Measurements from ENCODE around the gene CHMP5. TPM values are rescaled to one million over a fixed set of nuclear protein-coding genes. Genes with fewer than 3 reads are reported as not detected.

CHMP5 gene
- total RNA-seq, 1 experiment from 2014 or later: 74.4 TPM

DNA sequence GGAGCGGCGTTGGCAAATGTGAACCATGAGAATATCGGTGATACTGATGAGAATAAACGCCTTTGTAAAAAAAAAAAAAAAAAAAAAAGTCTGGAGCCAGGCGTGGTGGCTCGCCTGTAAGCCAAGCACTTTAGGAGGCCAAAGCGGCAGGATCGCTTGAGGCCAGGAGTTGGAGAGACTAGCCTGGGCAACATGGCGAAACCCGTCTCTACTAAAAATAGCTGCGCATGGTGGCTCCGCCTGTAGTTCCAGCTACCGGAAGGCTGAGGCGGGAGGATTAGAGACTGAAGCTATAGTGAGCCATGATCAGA lies 25.0 kb downstream of the CHMP5 start:
- CTCF ChIA-PET: interaction anchor here (0.8 to 1.0 kb wide), 3 partner anchors 177 to 292 kb away, joined by 3 to 4 read pairs (median 3); no protein-coding TSS in a partner anchor
- POLR2A ChIA-PET (ENCODE audit: low non-redundant PET): interaction anchor here (0.6 kb wide), 1 partner anchor 20 kb away, joined by 3 read pairs; no protein-coding TSS in a partner anchor
- peak overlapping the region; percentile 79 for H3K4me3 ChIP-seq (ENCODE audit: low read depth, low read length, poor library complexity, severe bottlenecking)
- no peak for DNase-seq (ENCODE audit: low spot score)
- no peak for TF ChIP-seq EZH2 (IDR thresholded peaks at IDR 0.05; ENCODE audit: borderline replicate concordance, low read depth, low read length, poor library complexity, severe bottlenecking)
- TF ChIP-seq, protein P1, sequence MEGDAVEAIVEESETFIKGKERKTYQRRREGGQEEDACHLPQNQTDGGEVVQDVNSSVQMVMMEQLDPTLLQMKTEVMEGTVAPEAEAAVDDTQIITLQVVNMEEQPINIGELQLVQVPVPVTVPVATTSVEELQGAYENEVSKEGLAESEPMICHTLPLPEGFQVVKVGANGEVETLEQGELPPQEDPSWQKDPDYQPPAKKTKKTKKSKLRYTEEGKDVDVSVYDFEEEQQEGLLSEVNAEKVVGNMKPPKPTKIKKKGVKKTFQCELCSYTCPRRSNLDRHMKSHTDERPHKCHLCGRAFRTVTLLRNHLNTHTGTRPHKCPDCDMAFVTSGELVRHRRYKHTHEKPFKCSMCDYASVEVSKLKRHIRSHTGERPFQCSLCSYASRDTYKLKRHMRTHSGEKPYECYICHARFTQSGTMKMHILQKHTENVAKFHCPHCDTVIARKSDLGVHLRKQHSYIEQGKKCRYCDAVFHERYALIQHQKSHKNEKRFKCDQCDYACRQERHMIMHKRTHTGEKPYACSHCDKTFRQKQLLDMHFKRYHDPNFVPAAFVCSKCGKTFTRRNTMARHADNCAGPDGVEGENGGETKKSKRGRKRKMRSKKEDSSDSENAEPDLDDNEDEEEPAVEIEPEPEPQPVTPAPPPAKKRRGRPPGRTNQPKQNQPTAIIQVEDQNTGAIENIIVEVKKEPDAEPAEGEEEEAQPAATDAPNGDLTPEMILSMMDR (conservative IDR thresholded peaks at IDR 0.05; ENCODE audit: low read depth, low read length): no peak
- H3K27ac ChIP-seq (ENCODE audit: low read depth, low read length, poor library complexity, severe bottlenecking): peak overlapping the region; percentile 97
- TSS peak; percentile 99 for BruUV-seq (replicated peaks)
- peaks cover 4% of the 10 kb centered on the region for H3K4me1 ChIP-seq (ENCODE audit: insufficient read depth, low read length, poor library complexity, severe bottlenecking)
- no peaks in the 10 kb centered on the region for H3K9me3 ChIP-seq (ENCODE audit: low read depth, low read length, poor library complexity, severe bottlenecking)
- H3K36me3 ChIP-seq (ENCODE audit: insufficient read depth, low read length, poor library complexity, severe bottlenecking): peaks cover 4% of the 10 kb centered on the region
- no peaks in the 10 kb centered on the region for H3K27me3 ChIP-seq (replicated peaks; ENCODE audit: insufficient read depth, low read depth, low read length, poor library complexity)
- intact Hi-C loops (cut with micrococcal nuclease; ENCODE audit: unreplicated experiment): loop anchor here (5.0 kb wide), 1 partner anchor 177 kb away; no protein-coding TSS in a partner anchor

DNA sequence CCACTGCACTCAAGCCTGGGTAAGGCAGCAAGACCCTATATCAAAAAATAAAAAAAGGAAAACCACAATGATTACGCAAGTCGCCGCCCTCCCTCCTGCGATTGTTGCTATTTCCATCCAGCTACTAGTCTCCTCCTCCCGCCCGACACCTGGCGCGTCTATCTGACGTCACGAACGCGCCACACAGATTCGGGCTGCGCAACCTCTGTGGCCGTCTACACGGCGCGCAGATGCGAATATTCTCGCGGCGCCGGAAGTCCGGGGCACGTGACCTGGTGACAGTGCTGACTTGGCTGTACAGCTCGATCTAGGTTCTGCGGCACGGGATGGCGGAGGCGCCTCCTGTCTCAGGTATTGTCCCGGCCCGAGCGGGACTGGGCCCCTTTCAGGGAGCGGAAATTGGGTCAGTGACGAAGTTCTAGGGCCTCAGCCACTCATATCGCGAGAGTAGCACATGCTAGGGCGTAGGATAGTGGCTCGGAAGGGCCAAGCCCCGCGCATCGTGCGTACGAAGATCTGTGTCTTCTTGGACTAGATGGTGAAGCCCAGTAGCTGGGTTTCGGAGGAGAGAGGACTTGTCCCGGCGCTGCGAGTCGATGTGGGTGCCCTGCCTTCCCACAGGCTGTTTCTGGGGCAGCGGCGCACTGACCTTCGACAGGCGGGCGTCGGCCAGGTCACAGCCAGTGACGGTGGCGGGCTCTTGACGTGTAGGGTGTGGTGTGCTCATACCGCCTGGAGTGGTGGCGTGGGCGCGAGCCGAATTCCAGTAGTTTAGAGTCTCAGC lies 25.6 kb downstream of the CHMP5 start, which contains the start of gene NFX1:
TSS of gene NFX1 (plus strand) at position 270 of the 784 bp plus-strand sequence. CDS start at position 327, 57 bp downstream.
- DNase-seq (ENCODE audit: low spot score): peak; percentile 99
- POLR2A ChIA-PET (ENCODE audit: low non-redundant PET): interaction anchor here (0.6 kb wide), 1 partner anchor 21 kb away, joined by 3 read pairs; no protein-coding TSS in a partner anchor

DNA sequence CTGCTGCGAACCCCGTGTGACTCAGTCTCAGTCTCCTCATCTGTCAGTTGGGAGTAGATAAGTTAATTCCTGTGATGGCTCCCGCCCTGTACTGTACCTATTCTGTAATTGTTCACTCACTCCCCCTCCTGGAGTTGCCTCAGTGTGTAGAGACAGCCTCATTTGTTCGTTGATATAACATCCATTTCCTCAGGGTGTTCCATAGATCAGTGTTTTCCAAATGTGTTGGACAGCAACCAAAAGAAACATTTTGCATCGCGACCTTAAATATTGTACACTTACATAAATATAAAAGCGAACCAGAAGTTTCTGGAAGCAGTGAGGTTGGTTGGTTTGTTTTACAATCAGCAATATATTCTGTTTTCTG lies 26.2 kb downstream of the CHMP5 start:
- Histone ChIP-seq H3K36me3 (ENCODE audit: insufficient read depth, low read length, poor library complexity, severe bottlenecking) (peaks cover 14% of the 10 kb centered on the region), H3K4me1 (ENCODE audit: insufficient read depth, low read length, poor library complexity, severe bottlenecking) (peaks cover 4% of the 10 kb centered on the region), H3K4me3 (ENCODE audit: low read depth, low read length, poor library complexity, severe bottlenecking) (peak overlapping the region; percentile 79), H3K27me3 (replicated peaks; ENCODE audit: insufficient read depth, low read depth, low read length, poor library complexity) (no peaks in the 10 kb centered on the region), H3K27ac (ENCODE audit: low read depth, low read length, poor library complexity, severe bottlenecking) (peak overlapping the region; percentile 97), H3K9me3 (ENCODE audit: low read depth, low read length, poor library complexity, severe bottlenecking) (no peaks in the 10 kb centered on the region)
- CTCF ChIA-PET: no interaction called here
- intact Hi-C loops (cut with micrococcal nuclease; ENCODE audit: unreplicated experiment): no loop called here
- DNase-seq (ENCODE audit: low spot score): no peak
- BruUV-seq (replicated peaks): no TSS peak
- TF ChIP-seq EZH2 (IDR thresholded peaks at IDR 0.05; ENCODE audit: borderline replicate concordance, low read depth, low read length, poor library complexity, severe bottlenecking): no peak
- TF ChIP-seq, protein P1 (conservative IDR thresholded peaks at IDR 0.05; ENCODE audit: low read depth, low read length): no peak
- POLR2A ChIA-PET (ENCODE audit: low non-redundant PET): interaction anchor here (0.9 kb wide), 1 partner anchor 22 kb away, joined by 3 read pairs; no protein-coding TSS in a partner anchor

More for the DNA sequence above, 25.6 kb downstream of the CHMP5 start, which contains the start of gene NFX1:
- CTCF ChIA-PET: interaction anchor here (0.8 to 1.0 kb wide), 3 partner anchors 176 to 293 kb away, joined by 3 to 4 read pairs (median 3); no protein-coding TSS in a partner anchor
- no peak for TF ChIP-seq EZH2 (IDR thresholded peaks at IDR 0.05; ENCODE audit: borderline replicate concordance, low read depth, low read length, poor library complexity, severe bottlenecking)
- TF ChIP-seq, protein P1 (conservative IDR thresholded peaks at IDR 0.05; ENCODE audit: low read depth, low read length): no peak
- Histone ChIP-seq H3K36me3 (ENCODE audit: insufficient read depth, low read length, poor library complexity, severe bottlenecking) (peaks cover 9% of the 10 kb centered on the region), H3K4me3 (ENCODE audit: low read depth, low read length, poor library complexity, severe bottlenecking) (peak within 1 kb of the TSS; percentile 79), H3K4me1 (ENCODE audit: insufficient read depth, low read length, poor library complexity, severe bottlenecking) (peaks cover 4% of the 10 kb centered on the region), H3K27me3 (replicated peaks; ENCODE audit: insufficient read depth, low read depth, low read length, poor library complexity) (no peaks in the 10 kb centered on the region), H3K9me3 (ENCODE audit: low read depth, low read length, poor library complexity, severe bottlenecking) (no peaks in the 10 kb centered on the region), H3K27ac (ENCODE audit: low read depth, low read length, poor library complexity, severe bottlenecking) (peak within 1 kb of the TSS; percentile 97)
- intact Hi-C loops (cut with micrococcal nuclease; ENCODE audit: unreplicated experiment): no loop called here
- BruUV-seq (replicated peaks): TSS peak; percentile 36
